GM18499 (cell line): ENCODE measurements around the gene BMP6.
"Not testable (repeated sequence)": the region's sequence is repeated elsewhere in the genome, so short reads cannot be mapped to it uniquely, and the experiment has no call there.

Experiments
- ATAC-seq: cut with Tn5 transposase; IDR thresholded peaks from one replicate; pipeline ENCODE4 v1.9.1; 2021; ENCODE audit warnings: moderate number of reproducible peaks; ENCODE audit not compliant: insufficient read depth, unreplicated experiment

Gene BMP6

DNA sequence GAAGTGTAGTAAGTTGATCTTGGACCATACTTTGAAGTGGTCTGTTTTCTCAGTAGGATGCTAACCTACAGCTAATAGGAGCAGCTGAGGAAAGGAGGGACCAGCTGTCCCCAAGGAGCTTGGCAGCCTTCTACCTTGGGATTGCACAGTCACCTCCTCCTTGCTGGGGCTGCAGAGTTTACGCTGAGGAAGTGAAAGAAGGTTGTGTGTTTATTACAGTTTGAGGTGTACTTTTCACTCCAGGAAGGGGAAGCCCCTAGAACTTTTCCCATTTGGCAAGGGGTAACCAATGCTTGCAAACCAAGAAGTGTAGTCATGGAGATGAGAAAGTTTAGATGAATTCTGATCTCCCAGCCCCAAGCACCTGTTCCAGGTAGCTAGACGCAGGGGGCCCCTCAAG lies 58.8 kb downstream of the BMP6 start:
- peak; percentile 77 for ATAC-seq

DNA sequence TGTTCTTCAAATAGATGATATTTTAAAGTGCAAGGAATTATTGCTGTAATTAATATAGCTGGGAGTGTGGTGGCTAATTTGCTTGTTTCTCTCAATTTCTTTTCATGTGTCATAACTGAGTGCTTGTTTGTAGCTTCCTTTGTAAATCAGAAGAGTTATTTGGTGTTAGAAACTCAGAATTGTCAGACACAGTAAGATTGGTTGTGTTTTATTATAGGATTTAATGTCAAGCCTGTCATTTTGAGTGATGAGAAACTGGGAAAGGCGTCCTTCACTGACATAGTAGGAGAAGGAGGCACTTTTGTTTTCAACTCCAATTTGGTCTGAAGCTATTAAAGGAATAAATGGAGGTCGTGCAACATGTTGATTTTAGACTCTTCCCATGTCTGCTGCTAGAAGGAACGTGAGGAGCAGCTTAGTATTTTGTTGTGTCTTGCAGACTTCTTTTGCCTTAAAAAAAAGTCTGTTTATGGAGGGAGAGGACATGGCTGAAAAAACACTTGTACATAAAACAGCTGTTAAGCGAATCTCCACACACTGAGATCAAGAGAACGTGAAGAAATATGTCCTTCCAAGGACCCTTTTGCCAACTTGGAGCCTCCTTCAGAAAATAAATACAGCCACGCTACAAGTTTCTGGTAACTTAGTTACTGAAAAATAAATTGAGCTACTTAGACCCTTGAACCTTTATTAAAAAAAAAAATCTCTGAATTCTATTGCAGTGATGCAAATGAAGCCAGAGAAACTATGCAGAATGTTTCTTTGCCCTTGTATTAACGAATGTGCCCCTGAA lies 59.5 kb downstream of the BMP6 start:
- ATAC-seq = no peak

DNA sequence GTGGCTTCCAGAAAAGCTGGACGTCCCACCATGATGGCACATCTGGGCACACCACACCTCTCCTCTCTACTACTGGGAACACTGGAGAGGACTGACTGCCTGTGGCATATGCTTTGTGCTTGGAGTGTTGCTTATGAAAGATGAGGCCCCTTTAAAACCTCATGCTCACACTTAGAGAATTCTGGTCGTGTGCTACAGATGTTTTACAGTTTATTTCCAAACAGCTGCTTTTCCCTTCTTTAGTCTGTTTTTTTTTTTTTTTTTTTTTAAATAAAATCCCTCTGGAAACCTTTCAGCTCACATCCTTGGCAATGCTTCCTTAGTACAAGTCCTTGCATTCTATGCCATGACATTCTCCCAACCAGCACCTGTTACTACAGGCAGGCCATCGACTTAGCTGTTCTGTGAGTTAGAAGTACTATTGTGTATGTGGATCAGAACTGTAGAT lies 60.3 kb downstream of the BMP6 start:
- no peak for ATAC-seq

DNA sequence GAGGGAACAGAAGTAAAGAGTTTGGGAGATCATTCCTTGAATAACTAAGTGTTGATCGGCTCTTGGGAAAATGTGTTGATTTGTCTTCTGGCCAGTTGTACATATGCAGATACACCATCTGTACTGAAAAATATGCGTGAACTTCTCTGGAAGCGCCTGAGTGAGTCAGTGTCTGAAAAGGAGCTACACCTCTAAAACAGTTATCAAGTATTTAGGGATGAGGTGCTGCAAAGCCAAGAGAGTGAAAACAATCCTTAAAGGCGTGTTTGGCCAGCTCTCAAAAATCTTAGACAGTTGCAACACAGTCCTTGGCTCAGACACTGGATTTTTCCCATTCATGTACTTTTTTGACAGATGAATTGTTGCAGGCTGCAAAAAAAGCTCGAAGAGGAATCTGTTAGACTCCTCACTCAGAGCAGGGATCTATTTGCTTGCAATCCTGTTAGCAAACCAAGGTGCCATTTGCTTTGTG lies 61.3 kb downstream of the BMP6 start:
- no peak for ATAC-seq

DNA sequence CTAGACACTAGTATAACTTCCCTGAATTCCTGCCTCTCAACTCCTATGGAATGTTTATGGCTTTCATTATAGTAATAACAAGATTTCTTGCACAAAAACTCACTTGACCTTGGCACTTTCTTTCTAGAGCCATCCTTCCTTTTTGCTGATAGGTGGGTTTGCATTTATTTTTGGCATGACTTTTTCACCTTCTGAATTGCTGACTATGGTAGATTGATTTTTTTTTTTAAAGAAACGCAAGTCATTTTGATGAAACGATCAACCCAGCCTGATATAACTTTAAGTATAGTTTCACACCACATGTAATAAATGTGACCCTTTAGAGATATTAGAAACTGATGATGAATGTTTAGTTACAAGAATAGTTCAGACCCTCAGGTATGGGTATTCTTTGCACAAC lies 61.8 kb downstream of the BMP6 start:
- no peak for ATAC-seq

DNA sequence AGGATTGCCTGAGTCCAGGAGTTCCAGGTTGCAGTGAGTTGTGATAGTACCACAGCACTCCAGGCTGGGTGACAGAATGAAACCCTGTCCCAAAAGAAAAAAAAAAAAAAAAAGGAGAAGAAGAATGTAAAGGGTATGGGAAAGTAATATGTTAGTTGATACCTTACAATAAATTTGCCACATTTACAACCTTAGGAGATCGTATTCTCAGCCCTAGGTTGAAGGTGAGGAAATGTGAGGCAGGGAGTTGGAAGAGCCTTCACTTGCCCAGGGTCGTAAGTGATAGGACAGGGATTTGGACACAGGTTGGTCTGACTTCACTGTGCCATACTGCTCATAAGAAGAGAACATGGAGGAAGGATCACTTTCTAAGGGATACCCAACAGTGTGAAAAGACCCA lies 68.6 kb downstream of the BMP6 start:
- no peak for ATAC-seq

DNA sequence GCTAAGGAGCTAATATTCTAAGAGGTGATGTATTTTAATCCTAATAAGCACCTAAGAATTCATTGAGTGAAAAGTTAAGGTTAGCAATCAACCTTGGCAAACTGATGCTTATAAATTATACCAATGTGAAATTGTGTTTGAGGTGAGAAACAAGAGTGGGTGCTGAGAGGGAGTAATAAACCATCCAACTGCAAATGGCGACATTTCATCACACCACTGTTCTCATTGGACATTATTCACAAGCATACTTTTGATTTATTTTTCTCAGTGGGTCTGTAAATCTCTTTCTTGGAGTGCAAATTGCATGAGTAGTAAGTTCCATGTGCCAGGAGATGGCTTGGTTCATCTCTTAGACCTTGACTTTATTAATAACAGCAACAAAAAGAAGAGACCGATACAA lies 71.5 kb downstream of the BMP6 start:
- no peak for ATAC-seq

DNA sequence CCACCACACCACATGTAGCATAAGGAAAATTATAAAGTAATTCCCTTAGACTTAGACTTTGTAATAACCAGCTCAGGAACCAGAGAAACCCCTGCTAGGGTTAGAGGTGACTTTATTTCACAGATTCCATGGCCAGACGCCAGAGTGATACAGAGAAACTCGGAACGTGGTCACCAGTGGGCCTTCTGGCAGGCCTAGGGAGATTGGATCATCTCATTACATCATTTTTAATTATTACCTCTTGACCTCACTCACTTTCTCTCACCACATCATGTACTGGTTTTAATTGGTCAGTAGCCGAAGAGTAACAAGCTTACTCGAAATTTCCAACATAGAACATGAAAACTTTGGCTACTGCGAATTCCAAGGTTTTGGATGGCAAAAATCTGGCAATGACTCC lies 72.9 kb downstream of the BMP6 start:
- ATAC-seq = no peak

DNA sequence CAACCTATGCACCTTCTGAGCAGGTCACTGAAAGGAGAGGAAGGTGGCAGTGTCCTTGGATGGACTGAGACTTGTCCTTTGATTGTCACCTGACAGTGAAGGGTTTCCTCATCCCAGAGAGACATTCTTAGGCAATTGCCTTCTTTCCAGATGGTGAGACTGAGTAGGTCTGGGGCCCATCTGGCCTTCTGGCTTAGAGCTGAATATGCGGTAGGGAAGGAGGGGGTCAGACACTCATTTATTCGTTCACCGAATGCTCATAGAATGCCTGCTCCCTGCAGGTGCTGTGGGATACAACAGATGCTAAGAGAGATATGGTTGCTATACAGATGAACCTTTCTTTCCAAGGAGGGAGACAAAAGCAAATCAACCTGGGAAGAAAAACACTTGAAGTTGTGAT lies 76.8 kb downstream of the BMP6 start:
- no peak for ATAC-seq

DNA sequence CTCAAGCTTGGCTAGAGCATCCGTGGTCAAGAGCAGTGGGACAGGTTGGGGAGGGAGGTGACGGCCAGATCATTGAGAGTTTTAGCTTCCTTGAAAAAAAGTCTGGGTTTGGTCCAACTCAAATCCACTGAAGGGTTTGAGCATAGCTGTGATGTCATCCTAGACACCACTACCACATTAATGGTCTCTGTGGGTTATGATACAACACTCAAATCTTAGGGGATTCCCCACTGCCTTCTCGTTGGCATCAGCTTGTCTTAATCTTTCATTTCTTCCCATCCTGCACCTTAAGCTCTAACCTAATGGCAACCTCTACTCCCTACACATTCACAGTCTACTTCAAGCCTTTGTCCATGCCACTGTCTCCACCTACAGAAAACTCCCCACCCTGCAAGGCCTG lies 77.3 kb downstream of the BMP6 start:
- no peak for ATAC-seq

DNA sequence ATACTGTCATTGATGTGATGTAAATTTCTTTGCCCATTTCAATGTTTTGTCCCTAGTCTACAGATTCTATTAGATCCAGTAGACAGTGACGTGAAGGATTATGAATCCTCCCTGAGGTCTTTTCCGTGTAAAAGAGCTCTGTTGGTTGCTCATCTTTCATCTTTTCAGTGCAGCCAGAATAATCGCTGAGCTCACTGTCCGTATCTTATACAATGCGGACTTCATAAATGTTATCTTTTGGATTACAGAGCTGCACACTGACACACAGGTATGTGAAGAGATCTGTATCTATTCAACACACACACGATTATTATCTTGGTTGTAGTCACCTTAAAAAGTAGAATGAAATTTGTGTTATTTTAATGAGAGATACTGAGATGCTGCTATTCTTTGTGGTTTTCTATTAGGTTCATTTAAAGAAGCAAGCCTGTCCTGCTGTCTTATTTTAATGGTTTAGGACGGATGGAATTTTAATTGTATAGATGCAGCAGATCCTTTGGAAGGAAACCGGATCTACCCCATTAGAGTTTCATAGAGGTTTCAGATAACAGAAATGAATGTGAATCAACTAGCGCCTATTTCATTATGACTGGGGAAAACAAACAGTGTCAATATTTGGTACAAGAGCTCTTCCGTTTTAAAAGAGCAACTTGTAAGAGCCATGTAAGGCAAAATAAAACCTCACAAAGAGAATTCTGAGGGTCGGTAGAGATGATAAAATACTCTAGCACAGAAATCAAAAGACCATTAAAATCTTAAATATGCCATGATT lies 79.4 kb downstream of the BMP6 start:
- ATAC-seq = no peak

DNA sequence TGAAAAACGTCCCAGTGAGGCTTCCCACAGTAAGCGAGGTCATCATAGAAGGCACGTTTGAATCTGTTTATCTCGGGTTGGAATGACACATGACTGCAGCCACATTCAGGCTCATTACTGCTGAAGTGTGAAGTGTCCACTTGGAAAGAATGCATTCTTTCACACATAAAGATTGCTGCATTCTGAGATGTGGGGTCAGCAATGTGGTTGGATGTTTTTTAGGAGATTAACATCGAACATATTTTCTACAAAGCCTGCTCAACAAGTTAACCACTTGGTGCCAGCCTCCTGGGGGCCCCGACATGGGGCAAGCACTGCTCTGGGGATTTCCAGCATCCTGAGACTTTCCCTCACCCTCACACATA lies 79.9 kb downstream of the BMP6 start:
- no peak for ATAC-seq

DNA sequence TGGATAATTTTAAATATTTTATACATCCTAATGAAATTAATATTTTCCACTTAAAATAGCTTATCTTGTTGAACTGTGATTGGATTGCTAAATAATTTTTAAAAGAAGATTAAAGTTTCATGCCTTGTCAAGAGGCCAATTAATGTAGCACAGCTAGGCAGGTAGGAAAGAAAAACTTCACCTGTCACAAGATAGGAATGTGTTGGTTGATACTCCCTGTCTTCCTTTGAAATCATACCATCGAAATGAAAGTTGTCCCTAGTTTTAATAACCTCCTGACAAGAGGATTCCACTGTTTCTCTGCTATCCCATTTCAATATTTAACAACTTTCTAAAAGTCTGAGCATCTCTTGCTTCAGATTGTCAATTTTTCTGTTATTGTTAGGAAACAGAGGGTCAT lies 80.8 kb downstream of the BMP6 start:
- ATAC-seq = no peak

DNA sequence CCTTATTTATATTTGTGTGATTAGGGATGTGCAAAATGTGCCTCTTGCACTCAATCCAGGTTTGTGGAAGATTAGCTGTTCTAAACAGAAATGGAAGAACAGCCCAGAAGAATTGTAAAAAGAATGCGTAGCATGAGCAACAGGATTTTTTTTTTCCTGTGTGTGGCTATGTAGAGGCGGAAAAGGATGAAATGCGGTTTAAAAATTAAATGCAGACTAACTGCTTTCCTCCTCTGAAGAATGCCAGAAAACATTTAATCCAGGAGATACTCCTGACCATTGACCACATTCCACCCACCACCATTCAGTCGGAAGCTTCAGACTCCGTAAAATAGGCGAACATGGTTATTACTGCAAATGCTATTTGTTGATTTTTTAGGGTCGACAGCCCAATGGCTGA lies 83.4 kb downstream of the BMP6 start:
- ATAC-seq = no peak

DNA sequence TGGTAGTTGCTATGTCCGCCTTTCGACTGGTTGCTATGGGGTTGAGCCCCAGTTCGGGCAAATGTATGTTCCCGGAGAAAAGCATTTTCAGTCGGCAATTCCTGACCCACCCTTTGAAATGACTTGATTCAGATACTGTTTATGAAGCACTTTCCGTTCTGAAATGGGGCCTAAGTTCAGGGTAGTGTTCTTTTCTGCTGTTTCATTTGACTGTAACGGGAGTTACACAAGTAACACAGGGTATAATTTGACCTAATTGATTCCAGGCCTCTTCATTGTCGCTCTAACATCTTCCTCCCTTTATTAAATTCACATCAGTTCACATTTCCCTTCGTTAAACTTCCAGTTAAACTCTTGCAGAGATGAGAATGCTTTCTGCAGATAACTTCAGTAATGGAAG lies 85.5 kb downstream of the BMP6 start:
- ATAC-seq = no peak

DNA sequence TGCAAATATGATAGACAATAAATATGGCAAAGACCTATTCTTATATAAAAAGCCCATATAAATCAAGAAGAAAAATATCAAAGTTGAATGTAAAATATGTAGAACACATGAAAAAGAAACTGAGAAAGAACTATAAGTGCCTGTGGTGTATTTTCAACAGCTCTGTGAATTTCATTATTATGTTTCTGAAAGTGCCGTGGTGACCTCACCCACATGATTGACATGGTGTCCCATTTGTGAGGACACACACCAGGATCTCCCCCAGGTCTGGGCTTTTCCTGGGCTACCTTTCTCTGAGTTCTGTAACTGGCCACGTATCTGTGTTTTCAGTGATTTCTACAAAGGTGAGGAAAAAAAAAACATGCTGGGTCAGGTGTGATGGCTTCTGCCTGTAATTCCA lies 86.7 kb downstream of the BMP6 start:
- ATAC-seq = no peak

DNA sequence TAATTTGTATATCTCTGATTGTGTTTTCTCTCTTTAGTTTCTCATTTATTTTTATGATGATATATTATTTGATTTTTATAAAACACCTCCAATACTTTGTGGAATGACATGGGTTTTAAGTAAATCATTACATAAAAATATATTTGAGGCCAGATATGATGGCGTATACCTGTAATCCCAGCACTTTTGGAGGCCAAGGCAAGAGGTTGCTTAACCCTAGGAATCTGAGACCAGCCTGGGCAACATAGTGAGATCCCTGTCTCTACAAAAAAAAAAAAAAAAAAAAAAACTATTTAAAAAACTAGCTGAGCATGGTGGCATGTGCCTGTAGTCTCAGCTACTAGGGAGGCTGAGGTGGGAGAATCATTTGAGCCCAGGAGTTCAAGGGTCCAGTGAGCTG lies 87.3 kb downstream of the BMP6 start:
- ATAC-seq = no peak

DNA sequence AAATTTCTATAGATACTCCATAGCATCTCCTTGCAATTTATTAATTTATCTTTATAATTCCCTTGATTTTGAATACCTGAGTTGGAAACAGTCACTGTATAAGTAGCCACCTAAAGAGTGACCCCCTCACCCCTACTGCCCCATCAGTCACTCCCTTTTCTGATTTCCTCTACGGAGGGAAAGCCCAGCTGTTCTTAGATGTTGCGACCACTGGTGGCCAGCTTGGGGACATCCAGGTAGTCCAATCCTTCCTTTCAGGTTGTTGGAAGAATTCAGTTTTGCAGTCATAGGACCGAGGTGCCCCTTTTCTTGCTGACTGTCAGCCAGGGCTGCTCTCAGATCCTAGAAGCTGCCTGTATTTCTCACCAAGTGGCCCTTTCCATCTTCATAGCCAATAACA lies 87.8 kb downstream of the BMP6 start:
- ATAC-seq = no peak

DNA sequence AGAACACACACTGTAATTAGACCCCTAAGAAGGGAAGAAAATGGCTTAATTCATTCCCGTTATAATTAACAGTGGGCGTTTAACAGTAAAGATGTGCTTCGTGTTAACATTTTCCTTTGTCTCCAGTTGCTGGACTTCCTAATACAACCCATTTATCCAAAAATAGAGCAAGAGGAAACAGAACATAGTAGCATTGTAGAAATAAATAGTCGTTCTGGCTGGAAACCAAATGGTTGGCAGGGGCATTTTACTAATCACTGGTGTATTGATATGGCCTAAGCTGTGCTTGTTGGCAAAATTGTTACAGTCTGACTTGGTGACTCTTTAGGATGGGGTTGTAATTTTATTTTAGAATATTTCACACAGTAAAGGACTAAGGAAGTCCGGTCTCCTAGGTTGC lies 89.8 kb downstream of the BMP6 start:
- no peak for ATAC-seq

DNA sequence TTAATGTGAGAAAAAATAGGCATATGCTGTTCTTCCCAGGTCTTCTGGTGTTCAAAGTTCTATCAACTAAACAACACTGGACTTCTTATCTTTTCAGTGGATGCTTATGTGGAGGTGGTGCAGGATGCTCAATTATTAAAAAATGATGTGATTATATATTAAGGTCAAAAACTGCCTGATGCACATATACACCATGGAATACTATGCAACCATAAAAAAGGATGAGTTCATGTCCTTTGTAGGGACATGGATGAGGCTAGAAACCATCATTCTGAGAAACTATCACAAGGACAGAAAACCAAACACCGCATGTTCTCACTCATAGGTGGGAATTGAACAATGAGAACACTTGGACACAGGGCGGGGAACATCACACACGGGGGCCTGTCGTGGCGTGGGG lies 91.3 kb downstream of the BMP6 start:
- not testable (repeated sequence) for ATAC-seq

DNA sequence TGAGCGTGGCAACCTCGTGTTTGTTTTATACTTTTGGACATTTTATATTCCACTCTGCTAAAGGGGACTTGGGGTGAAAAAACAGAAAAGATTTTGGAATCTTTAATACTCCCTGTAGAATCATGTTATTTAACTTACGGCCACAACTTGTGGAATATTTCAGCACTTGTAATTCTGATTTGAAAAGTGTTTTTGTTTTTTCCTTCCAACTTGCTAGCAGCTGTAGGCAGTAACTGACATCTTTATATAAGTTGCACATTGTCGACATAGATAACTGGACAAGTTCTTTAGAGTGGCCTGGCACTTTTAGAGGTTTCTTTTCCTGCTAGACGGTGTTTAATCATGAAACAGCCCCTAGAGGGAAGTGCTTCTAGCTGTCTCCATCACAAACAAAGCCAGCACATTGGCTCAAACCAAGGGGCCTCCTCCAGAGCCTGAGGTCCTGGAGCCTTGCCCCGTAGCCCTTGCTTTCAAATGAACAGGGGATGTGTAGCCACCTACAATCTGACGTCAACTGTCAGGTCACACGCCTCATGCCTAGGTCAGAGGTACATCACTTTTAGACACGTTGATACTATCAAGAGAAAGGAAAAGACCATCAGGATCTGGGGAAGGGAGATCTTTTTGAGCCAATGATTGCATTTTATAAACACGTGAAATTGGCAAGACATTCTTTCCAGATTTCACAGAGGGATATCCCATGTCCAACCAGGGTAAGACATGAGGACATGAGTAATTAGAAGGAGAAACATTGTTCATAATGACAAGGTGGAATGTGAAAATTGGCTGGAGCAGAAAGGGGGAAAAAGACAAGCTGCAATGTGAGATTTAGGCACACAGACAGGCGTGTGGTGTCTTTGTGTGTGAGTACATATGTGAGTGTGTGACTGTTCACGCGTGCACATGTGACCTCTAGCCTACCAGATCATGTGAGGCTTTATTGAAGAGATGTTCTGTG lies 92.6 kb downstream of the BMP6 start:
- ATAC-seq = no peak
